GM21723 (cell line): ENCODE measurements around the gene BMERB1.
"Not testable (repeated sequence)": the region's sequence is repeated elsewhere in the genome, so short reads cannot be mapped to it uniquely, and the experiment has no call there.

Source experiments
- ATAC-seq: cut with Tn5 transposase; IDR thresholded peaks from one replicate; pipeline ENCODE4 v1.9.1; 2021; ENCODE audit warnings: mild to moderate bottlenecking, moderate library complexity; ENCODE audit not compliant: unreplicated experiment

BMERB1 gene

DNA sequence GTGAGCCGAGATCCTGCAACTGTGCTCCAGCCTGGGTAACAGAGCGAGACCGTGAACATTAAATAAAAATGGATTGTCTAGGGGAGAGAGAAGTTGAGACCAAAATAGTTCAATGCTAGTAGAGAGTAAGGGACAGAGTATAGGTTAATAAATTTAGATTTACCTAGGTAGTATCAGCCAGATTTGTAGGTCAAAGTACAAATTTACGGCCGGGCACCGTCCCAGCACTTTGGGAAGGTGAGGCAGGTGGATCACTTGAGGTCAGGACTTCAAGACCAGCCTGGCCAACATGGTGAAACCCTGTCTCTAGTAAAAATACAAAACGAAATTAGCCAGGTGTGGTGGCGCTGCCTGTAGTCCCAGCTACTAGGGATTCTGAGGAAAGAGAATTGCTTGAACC lies 12.2 kb upstream of the BMERB1 start:
- no peak for ATAC-seq

DNA sequence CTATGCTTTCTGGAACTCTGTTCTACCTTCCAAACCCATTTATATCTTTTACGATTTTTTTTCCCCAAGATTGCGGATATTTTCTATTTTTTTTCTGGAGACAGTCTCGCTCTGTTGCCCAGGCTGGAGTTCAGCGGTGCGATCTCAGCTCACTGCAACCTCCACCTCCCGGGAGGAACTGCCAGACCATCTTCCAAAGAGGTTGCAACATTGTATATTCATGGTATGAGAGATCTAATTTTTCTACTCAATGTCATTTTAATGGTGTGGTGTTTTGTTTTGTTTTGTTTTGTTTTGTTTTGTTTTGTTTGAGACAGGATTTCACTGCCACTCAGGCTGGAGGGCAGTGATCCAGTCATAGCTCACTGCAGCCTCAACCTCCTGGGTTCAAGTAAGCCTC lies 8.5 kb upstream of the BMERB1 start:
- ATAC-seq: no peak

DNA sequence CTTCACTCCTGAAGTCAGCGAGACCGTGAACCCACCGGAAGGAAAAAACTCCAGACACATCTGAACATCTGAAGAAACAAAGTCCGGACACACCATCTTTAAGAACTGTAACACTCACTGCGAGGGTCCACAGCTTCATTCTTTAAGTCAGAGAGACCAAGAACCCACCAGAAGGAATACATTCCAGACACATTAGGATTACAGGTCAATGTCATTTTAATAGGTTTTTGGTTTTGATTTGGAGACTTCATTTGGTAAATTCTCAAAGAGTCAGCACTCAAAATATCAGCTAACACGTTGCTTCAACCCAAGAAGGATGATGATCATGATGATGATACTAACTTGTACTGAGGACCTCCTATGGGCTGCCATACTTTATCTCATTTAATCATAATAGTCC lies 7.6 kb upstream of the BMERB1 start:
- no peak for ATAC-seq

DNA sequence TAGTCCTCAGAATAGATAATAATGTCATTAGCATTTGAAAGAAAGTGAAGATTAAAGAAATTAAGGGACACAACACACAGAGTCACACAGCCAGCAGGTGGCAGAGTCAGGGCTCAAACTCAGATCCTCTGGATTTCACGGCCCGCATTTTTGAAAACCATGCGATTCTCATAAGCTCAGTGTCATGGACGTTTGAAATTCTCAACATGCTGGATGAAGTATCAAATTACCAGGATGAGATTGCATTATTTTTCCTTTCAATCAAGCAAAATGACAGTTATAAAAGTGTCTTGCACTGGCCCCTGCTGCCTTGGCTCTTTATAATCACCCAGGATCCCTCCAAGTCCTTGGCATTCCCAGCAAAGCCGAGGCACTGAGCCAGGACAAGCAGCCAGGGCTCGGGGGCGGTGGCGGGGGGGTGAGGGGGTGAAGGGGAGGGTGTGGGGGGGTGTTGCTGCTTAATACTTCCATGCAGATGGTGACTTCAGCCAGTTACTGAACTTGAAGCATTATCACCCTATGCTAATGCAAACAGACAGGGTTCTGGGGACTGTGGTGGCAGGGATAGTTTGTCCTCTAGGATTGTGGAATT lies 6.6 kb upstream of the BMERB1 start:
- ATAC-seq: no peak

DNA sequence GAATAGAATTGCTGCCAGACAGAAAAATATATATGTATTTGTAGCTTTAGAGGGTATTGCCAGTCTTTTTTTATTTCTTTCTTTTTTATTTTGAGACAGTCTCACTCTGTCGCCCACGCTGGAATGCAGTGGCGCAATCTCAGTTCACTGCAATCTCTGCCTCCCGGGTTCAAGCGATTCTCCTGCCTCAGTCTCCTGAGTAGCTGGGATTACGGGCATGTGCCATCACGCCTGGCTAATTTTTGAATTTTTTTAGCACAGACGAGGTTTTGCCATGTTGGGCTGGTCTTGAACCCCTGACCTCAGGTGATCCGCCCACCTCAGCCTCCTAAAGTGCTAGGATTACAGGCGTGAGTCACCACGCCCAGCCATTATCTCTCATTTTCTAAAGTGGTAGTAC lies 3.5 kb upstream of the BMERB1 start:
- not testable (repeated sequence) for ATAC-seq

DNA sequence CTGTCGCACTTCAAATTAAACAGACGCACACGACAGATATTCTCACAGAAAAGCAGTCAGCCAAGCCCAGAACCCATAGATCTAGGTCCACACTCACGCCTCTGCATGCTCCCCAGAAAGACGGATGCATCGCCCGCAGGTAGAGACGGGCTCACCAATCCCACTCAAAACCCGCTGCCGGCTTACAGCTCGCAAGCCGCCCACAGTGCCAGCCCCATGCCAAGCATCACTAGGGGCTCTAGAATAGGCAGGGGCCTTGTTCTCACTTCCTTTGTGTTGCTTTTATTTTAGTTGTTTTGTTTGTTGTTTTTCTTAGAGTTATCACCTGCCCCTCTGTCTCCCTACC lies 336 bp upstream of the BMERB1 start:
- ATAC-seq: no peak

DNA sequence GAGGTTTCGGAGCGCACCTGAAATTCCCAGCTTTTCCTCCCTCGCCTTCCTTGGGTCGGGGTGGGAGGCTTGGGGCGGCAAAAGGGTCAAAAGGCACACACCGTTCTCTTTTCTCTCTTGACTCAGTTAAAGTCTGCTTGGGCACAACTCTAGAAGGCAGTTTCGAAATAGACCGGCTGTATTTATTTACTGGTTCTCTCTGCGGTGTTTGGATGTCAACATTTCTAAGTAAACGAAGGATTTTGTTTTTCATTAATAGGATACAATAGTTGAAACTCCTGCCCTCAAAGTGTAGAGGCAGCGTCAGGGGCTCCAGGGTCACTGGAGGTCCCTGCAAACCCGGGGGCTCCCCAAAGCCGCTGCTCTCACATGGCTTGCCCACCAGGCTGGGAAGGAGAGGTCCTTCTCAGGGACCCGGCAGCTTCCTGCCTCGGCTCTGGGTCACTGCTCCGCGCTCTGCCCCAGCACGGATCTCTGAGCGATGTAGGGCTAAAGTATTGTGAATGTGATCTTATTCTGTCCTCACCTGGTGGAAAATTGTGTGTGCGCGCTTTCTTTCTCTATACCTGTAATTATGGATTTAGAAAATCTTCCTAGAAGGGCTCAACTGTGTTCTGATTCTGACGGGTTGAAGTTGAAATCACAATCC lies 952 bp downstream of the BMERB1 start:
- no peak for ATAC-seq

DNA sequence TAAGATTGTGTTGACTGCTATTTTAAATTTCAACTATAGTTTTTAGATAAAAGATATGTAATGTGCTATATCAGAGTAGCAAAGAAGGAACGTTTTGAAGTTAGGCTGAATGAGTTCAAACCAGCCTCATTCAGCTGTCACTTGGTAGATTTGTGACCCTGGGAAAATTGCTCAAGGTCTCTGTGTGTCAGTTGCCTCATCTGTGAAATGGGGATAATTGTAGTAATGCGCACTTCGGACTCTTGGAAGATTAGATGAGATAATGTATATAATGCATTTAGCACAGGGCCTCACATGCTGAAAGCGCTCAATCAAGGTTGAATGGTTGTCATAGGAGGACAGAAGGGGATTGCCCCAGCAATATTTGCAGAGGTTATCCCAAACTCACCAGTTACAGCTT lies 4.7 kb downstream of the BMERB1 start:
- ATAC-seq: no peak

DNA sequence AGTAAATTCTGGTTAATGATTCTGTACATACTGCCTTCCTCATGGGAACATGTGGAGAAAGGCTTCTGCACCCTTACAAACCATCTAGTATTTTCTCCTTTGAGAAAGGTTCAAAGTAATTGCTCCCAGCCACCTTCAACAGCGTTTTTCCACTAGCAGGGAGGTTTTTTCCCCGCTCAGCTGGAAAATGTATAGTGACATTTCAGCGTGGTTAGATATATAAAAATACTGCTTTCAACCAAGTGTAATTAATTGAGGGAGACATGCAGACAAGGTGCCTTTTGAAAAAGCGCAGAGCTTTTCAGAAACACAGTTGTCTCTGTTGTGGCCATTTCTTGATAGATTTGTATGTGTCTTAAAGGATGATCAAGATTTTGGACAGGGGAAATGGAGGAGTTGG lies 5.1 kb downstream of the BMERB1 start:
- ATAC-seq: no peak

DNA sequence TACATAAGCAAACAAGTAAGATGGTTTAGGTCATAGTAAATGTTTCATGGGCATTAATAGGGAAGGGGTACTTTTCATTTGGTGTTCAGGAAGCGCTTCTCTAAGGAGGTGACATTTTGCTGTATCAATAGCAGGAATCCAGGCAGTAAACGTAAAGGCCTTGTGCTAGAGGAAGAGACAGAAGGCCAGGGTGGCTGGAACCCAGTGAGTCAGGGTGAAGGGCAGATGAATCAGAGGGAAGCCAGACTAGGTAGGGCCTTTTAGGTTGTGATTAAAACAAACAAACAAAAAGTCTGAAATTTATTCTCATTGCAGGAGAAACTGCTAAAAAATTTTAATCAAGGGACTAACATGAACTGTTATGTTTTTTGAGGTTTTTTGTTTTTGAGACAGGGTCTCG lies 6.5 kb downstream of the BMERB1 start:
- no peak for ATAC-seq

DNA sequence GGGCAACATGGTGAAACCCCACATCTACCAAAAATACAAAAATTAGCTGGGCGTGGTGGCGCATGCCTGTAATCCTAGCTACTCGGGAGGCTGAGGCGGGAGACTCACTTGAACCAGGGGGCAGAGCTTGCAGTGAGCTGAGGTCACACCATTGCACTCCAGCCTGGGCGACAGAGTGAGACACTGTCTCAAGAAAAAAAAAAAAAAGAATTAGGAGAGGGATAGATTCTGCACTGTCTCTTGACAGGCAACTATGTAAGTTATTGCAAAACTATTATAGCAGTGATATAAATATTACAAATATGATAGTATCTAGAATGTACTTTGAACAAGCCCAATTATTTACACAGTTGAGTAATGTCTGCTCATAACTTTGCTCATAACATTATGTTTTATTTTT lies 7.8 kb downstream of the BMERB1 start:
- ATAC-seq: not testable (repeated sequence)

DNA sequence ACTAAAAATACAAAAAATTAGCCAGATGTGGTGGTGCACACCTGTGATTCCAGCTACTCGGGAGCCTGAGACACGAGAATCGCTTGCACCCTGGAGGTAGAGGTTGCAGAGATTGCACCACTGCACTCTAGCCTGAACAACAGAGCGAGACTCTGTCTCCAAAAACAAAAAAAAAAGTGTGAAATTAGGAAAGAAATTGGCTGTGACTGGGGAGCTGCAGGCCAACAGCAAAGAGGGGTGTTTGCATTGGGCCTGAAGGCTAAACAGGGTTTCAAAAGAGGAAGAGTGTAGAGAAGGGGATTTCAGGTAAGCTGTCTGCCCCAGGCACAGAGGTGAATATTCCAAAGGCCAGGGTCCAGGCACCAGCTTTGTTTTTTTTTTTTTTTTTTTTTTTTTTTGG lies 9.4 kb downstream of the BMERB1 start:
- ATAC-seq: no peak

DNA sequence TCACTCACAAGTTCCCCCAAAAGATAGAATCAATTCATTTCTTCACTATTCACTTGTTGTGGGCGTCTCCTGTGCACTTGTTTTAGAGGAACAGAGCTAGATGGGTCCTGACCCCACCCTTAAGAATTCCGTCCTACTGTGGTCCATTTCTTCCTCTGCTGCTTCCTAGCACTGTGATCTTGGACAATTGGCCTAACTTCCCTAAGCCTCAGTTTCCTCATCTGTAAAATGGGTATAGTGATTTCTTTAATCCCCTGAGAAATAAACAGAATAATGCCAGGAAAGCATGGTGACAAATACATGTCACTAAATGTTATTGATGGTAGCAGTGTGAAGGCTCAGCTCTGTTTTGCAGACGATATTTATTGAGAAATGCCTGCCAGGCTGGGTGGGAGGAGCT lies 9.9 kb downstream of the BMERB1 start:
- ATAC-seq: no peak

DNA sequence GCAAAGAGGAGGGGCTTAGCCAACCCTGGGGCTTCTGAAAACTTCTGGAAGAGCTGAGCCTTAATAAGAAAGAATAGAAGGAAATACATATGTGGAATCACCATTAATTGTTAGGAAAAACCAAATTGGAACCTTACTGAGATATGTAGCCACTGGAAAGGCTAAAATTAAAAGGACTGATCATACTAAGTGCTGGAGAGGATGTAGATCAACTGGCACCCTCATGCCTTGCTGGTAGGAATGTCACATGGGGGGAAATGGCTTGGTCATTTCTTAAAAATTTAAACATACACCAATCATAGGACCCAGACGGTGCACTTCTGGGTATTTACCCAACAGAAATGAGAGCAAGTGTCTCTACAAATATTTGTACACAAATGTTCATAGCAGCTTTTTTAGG lies 11.1 kb downstream of the BMERB1 start:
- no peak for ATAC-seq

DNA sequence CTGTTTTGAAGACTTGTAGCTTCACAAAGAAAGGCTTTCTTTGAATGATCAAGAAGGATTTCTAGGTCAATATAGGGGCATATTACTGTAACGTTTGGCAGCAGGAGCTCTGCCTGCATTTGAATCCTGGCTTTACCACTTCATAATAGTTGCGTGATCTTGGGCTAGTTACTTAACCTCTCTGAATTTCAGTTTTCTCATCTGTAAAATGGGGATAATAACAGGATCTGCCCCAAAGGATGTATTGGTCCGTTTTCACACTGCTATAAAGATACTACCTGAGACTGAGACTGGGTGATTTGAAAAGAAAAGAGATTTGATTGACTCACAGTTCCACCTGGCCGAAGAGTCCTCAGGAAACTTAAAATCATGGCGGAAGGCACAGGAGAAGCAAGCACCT lies 12.5 kb downstream of the BMERB1 start:
- no peak for ATAC-seq

DNA sequence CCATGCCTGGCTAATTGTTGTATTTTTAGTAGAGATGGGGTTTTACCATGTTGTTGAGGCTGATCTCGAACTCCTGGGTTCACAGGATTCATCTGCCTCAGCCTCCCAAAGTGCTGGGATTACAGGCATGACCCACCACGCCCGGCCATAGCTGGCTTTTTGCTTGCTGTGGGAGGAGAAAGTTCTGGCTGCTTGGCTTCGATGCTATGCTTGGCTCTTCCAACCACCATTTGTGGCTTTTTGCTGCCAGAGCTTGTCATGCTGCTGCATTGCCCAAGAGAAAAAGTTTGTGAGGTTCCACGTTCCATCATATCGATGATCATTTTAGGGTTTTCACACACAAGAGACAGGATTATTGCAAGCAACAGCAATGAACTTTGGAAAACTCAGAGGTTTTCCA lies 16.2 kb downstream of the BMERB1 start:
- no peak for ATAC-seq

DNA sequence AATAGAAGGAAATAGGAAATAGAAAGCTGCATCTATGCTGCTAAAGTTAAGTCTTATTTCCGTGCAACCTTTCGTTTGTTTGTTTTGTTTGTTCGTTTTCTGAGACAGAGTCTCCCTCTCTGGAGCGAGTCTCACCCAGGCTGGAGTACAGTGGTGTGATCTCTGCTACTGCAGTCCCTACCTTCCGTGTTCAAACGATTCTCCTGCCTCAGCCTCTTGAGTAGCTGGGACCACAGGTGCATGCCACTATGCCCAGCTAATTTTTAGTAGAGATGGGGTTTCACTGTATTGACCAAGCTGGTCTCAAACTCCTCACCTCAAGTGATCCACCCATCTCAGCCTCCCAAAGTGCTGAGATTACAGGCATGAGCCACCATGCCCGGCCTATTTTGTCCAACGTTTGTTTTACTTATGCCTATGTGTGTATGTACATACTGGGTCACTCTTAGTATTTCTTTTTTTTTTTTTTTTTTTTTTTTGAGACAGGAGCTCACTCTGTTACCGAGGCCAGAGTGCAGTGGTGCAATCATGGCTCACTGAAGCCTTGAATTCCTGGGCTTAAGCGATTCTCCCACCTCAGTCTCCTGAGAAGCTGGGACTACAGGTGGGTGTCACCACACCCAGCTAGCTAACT lies 16.8 kb downstream of the BMERB1 start:
- ATAC-seq: no peak

DNA sequence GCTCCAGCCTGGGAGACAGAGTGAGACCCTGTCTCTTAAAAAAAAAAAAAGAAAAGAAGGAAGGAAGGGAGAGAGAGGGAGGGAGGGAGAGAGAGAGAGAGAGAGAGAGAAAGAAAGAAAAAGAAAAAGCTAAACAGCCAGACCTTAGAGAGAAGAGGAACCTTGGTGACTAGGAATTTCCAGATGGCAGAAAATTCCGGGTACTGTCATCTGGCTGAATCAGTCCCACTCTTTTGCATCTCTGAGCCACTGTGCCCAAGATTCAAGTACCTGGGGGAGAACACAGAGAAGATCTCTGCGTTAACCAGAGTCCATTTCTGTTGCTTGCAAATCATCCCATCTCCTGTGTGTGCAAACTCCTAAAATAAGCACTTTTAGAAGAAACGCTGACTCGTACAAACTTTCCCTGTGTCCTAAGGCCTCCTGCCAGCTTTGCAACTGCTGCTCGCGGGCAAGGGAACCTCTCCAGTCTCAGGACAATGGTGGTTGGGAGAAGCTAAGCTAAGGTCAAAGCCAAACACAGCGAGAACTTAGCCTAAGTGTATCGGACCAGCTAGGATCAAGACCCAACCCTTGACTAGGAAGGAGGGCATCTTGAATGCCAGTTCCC lies 18.0 kb downstream of the BMERB1 start:
- no peak for ATAC-seq

DNA sequence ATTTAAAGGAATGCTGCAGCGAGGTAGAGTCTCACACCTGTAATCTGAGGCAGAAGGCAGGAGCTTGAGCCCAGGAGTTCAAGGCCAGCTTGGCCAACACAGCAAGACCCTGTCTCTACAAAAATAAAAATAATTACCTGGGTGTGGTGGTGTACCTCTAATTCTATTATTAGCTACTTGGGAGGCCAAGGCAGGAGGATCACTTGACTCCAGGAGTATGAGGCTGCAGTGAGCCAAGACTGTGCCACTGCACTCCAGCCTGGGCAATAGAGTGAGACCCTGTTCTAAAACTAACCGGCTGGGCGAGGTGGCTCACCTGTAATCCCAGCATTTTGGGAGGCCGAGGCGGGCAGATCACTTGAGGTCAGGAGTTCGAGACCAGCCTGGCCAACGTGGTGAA lies 18.9 kb downstream of the BMERB1 start:
- not testable (repeated sequence) for ATAC-seq

DNA sequence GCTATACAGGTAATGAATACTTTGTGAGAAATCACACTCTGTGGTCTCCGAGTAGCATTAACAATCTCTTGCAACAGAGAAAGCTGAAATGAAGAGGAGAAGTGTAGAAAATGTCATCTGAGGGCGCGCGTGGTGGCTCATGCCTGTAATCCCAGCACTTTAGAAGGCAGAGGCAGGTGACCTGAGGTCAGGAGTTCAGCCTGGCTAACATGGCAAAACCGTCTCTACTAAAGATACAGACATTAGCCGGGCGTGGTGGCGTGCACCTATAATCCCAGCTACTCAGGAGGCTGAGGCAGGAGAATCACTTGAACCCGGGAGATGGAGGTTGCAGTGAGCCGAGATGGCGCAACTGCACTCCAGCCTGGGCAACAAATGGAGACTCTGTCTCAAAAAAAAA lies 20.5 kb downstream of the BMERB1 start:
- not testable (repeated sequence) for ATAC-seq

DNA sequence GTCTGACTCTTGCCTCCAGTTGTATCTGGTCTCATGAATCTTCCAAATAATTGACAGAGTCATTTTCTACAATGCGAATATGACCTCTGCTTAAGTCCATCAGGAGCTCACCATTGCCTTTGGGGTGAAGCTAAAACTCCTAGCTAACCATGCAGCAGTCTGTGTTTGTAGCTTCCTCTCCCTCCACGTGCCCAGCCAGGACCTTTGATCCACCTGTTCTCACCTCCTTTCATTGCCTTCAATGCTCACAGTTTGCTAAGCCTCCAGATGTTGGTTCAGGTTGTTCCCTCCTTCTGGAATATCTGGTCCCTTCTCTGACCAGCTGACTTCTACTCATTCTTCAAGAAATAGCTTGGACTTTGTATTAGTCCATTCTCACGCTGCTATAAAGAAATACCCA lies 23.0 kb downstream of the BMERB1 start:
- no peak for ATAC-seq

DNA sequence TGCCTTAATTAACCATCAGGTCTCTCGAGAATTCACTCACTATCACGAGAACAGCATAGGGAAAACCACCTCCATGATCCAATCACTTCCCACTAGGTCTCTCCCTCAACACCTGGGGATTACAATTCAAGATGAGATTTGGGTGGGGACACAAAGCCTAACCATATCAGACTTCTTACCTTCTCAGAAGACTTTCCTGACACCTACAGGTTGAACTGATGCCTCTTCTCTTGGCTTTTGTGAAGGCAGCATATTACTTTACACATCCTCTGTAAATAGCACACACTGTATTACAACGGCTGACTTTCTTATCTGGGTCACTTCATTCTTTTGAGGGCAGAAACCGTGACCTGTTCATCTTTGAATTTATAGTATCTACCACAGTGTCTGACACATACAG lies 23.6 kb downstream of the BMERB1 start:
- ATAC-seq: no peak
